Suppressor macrophage treated with lipopolysaccharide for 4 hours (primary cell): ENCODE results near the gene GATB.

Experiments used
- DNase-seq: peaks from one replicate; pipeline ENCODE4 v3.0.0-alpha.2; 2020

Gene GATB

DNA sequence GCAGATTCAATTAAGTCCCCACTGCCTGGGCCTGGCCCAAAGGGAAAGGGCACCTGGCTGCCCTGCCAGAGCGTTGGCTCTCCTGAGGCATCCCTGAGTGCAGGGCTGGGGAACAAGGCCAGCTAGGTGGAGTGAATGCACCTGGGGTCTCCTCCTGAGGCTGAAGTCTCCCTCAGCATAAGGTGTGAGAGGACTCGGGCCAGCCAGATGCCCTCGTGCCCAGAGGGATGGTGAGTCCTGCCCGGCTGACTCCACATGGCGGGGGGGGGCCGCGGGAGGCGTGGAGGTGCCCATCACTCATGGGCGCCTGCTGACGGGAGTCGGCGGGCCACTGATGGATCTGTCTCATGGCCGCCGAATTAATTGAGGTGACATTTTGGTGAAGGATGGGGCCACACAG is 87.8 kb downstream of the GATB start:
- DNase-seq, result no peak

DNA sequence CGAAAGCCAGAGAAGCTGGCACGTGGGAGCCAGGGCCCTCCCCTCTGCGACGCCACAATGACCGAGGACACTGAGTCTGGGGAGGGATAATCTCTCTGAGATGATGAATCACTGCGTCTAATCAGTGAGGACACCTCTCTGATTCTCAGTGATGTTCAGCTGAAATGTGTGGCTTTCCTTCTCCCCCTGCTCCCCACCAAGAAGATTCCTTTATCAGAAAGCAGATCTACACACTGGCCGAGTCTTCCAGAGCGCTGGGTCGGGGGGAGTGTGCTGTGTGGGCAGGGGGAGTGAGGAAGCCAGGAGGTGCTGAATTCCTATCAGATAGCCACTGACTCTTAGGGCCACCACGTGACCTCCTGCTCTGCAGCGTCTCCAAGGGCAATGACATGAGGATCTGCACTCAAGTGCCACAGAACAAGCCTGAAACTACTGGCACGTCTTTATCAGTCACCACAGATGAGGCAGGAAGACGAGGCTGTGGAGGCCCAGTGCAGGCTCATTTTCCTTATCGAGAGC is 89.2 kb downstream of the GATB start:
- no peak for DNase-seq

- DNase-seq, result no peak
Observed at GRCh38 chr4:151670843-151671242, 90.0 kb downstream of the GATB start.

GRCh38 chr4:151669990-151670389 is 90.8 kb downstream of the GATB start:
- DNase-seq, result no peak

GRCh38 chr4:151668689-151669402 is 92.0 kb downstream of the GATB start:
- DNase-seq, result no peak

DNA sequence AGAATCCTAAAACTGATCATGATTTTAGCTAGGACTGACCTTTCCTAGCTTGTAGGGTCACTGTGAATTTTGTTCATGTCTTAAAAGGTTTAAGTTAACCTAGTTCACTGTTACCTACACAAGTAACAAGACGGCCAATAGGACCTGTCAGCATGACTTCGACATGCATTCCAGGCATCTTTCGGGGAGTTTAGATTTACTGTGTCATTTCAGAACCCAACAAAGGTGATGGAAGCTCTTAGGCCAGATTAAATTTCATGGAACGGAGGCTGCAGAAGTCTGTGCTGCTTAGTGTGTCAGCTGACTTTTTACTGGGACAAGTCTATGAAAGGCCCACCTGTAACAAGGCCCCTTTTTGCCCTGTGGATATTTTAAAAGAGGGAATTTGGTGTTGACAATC is 93.1 kb downstream of the GATB start:
- no peak for DNase-seq

- DNase-seq, result no peak
Observed at GRCh38 chr4:151667048-151667447, 93.8 kb downstream of the GATB start.

GRCh38 chr4:151666501-151666900 is 94.3 kb downstream of the GATB start:
- no peak for DNase-seq

DNA sequence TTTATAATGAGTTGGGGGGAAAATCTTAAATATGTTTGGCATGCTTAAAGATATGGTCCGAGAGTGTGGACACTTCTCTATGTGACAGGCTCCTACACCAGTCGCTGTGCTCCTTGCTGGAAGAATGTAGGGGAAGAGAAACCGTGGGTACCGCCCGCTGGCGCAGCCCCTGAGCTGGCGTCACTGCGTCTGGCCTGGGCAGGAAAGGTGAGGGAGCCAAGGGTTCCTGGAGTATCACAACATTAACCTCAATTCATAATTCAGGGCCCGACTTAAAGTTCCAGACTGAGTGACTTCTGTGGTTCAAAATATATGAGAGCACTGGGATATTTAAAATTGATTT is 95.1 kb downstream of the GATB start:
- no peak for DNase-seq

DNA sequence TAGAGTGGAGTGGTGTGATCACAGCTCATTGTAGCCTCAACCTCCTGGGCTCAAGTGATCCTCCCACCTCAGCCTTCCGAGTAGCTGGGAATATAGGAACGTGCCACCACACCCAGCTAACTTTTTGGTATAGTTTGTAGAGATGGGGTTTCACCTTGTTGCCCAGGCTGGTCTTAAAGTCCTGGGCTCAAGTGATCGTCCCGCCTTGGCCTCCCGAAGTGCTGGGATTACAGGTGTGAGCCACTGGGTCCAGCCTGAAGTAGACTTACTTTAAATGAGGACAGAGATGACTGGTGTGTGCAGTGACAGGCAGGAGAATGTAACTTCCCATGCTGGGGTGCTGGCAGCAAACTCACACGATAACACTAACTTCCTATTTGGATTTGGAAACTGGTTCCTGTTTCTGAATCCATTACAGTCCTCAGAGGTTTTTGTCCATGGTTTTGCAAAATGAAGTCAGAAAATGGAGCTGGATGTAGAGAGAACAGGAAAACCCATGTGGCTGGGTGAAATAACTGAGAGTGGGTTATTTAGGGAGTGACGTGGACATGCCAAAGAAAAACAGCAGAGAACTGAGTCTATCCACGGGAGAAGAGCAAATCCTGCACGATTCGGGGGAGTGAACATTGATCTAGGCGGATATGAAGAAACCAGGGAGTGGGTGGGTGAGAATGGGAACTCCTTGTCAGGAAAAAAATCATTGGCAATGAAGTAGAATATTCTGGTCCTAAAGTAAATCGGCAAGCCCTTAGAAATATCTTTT is 95.6 kb downstream of the GATB start:
- DNase-seq, result peak; percentile 23

DNA sequence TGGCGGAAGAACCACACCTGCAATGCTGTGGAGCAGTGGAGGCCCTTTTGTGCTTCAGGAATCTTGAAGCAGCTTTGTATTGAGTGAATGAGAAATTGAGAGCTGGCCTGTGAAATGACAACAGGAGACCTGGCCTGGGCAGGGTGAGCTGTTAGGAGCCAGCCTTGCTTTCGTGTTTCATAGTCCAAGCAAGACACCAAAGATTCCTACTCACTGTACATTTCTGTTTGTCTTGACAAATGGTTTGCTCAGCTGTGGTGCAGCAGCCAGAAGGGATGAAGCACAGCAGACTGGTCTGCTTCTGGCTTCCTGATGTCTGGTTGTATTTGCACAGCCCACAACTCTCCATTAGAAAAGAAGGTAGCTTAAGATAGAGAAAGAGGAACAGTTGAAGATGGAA is 96.5 kb downstream of the GATB start:
- no peak for DNase-seq

DNA sequence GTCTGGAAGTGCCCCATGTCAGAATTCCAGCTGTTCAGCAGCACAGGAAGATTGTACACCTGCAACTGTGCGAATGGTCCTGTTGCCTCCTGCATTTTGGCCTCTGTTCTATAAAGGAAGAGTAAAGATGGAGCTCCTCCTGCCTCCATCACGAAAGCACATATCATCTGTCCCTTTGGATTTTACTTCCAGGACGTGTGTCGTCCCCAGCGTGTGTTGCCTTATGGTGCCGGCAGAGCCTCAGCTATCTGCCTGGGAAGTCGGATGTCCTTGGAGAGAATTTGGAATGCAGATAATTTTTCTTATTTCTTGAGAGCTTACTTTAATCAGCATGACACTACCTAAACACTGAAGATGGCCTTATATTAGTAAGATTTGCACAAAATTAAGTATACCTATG is 97.7 kb downstream of the GATB start:
- no peak for DNase-seq

DNA sequence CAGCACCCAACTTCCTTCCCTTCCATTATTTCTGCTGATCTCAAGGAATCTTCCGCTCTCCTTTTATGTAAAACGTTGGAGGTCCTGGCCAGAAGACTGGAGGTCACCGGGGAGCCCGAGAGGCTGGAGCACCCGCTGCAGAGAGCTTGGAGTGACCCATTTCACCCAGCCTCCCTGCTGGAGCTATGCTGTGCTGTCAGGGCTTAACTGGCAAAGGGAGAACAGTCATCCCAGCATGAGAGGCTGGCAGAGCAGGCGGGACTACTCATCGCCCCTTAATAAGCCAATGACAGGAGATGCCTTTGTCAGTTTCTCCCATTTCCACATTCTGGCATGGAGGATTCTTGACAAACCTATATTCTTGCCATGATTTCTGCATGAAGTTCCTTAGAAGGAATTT is 98.9 kb downstream of the GATB start:
- DNase-seq, result no peak

DNA sequence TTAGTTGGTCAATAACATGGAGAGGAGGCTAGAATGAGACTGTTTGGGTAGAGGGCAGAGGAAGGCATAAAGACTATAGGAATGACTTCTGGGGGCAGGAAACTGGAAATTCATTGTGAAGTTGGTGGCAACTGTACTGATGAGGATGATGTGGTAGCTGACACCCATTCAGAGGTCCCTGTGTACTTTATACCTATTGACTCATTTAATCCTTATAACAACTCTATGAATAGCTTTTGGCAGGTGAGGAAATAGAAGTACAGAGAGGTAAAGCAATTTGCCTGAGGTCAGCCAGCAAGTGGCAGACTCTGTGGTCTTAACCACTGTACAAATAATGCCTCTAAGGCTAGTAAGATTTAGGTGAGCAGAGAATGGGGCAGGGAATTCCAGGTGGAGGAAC is 100.1 kb downstream of the GATB start:
- DNase-seq, result no peak

GRCh38 chr4:151659601-151660364 is 101.0 kb downstream of the GATB start:
- DNase-seq, result no peak

DNA sequence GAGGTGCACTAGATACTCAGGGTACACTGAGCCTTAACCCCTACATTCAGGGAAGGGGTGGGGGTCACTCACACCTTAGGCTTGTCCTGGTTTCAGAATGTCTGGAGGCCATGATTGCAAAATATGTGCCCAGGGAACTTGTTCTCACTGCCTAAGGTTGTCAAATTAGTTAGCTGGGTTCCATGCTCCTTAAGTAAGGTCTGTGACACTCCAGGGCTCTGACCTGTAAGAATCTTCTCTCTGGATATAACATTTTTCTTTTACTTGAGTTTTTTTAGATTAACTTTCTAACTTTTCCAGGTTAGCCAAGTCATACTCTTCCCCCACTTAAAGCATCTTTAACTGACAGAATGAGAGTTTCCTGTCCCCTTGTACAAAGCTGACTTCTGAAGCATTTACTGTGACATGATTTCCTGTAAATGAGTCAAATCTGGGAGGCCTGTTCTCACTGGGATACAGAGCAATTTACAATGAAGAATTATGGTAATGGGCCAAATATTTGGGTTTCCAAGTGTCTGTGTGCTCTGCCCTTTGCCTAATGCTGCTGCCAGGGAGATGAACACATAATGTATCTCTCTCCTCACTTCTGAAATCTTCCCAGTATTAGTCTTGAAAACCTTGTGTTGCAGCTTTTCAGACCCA is 101.7 kb downstream of the GATB start:
- no peak for DNase-seq

GRCh38 chr4:151657896-151658295 is 102.9 kb downstream of the GATB start:
- no peak for DNase-seq

DNA sequence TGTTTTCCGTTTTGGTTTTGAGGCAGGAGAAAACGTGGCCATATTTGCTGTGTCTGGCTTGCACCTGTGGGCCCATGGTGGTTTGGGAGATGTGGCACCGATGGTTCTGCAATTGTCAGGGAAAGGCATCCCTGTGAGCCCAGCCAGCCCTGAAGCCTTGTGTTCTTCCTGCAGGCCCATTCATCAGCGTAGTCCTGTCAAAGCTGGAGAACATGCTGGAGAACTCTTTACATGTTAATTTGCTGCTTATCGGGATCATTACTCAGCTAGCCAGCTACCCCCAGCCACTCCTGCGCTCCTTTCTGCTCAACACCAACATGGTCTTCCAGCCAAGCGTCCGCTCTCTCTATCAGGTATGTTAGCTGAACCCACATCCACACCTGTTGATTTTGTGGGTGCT is 104.7 kb downstream of the GATB start:
- no peak for DNase-seq

GRCh38 chr4:151653548-151653918 is 107.3 kb downstream of the GATB start:
- no peak for DNase-seq

DNA sequence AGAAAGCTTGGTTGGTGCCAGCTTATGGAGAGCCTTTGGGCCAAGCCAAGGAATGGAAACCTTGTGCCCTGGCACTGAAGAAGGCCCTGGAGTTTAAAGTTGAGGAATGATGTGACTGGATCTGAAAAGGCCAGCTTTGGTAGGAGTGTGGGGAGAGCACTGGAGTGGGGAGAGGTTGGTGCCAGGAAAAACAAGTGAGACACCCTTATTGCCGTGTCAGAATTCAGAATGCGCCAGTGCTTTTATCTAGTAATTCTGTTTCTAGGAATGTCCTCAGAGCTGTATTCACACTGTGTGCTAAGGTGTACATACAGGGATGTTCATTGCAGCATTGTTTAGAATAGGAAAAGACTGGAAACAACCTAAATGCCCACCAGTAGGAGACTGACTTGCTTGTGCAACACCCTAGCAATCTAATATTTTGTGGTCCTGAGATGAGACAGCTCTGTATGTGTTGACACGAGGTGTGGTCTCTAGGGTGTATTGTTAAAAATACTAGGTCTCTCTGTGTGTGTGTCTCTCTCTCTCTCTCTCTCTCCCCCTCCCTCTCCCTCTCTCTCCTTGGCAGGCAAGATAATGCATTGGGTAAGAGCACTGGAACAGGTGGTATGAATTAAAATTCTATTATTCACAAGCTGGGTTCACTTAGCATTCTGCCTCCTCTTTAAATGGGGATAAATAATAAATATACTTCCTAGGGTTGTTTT is 107.8 kb downstream of the GATB start:
- DNase-seq, result no peak

GRCh38 chr4:151651496-151651895 is 109.3 kb downstream of the GATB start:
- DNase-seq, result no peak

- DNase-seq, result no peak
Observed at GRCh38 chr4:151649479-151649878, 111.3 kb downstream of the GATB start.

GRCh38 chr4:151646322-151646721 is 114.5 kb downstream of the GATB start:
- no peak for DNase-seq
